ENCODE results near the gene NOP10. TPM values are rescaled to one million over a fixed set of nuclear protein-coding genes. Genes with fewer than 3 reads are reported as not detected.
A peak's percentile ranks its signal among the peaks of the same experiment; 100 is the strongest.

The NOP10 gene
- total and polyA plus RNA-seq, 2 of the 13 experiments (the other 11 are each of a cell fraction or from before 2014, with no cell fraction given) = 239 to 369 TPM

GRCh38 chr15:34367101-34368081 lies 24.5 kb upstream of the NOP10 start, which contains the start of gene LPCAT4 (continued):
- no peak for TF ChIP-seq CREB1 (IDR thresholded peaks at IDR 0.05)
- TF ChIP-seq CREB1 (CRISPR knock-in tag; IDR thresholded peaks at IDR 0.05) = no peak
- no peak for TF ChIP-seq JUN (CRISPR knock-in tag; IDR thresholded peaks at IDR 0.05)
- TF ChIP-seq TBL1XR1 (IDR thresholded peaks at IDR 0.05; ENCODE audit: borderline replicate concordance, low read length, partially characterized antibody) = no peak
- TF ChIP-seq ZNF891 (CRISPR knock-in tag; IDR thresholded peaks at IDR 0.05) = peak; percentile 32; the same call in 1 of the 2 replicates
- TF ChIP-seq ZNF33B (CRISPR knock-in tag; IDR thresholded peaks at IDR 0.05) = 0 out of 2 replicates have a peak, but pooled peaks have one; percentile 42
- TF ChIP-seq NFAT5 (CRISPR knock-in tag; IDR thresholded peaks at IDR 0.05) = no peak
- no peak for TF ChIP-seq FOSL1 (CRISPR knock-in tag; IDR thresholded peaks at IDR 0.05; ENCODE audit: borderline replicate concordance)
- no peak for TF ChIP-seq ZNF619 (CRISPR knock-in tag; IDR thresholded peaks at IDR 0.05)
- TF ChIP-seq ZNF256 (CRISPR knock-in tag; conservative IDR thresholded peaks at IDR 0.05) = no peak
- peak; percentile 95 for TF ChIP-seq FOXC1 (CRISPR knock-in tag; IDR thresholded peaks at IDR 0.05; ENCODE audit: borderline replicate concordance)
- TF ChIP-seq ZNF34 (CRISPR knock-in tag; IDR thresholded peaks at IDR 0.05; ENCODE audit: borderline replicate concordance) = 0 out of 2 replicates have a peak, but pooled peaks have one; percentile 35
- peak; percentile 88 for TF ChIP-seq KDM2A (CRISPR knock-in tag; IDR thresholded peaks at IDR 0.05; ENCODE audit: borderline replicate concordance, low read depth)
- no peak for TF ChIP-seq TEF (CRISPR knock-in tag; IDR thresholded peaks at IDR 0.05)
- TF ChIP-seq KAT8 (CRISPR knock-in tag; IDR thresholded peaks at IDR 0.05) = peak; percentile 49; the same call in 1 of the 2 replicates
- TF ChIP-seq CREB3 (CRISPR knock-in tag; IDR thresholded peaks at IDR 0.05) = no peak
- TF ChIP-seq REL (CRISPR knock-in tag; conservative IDR thresholded peaks at IDR 0.05) = no peak
- peak; percentile 81 for TF ChIP-seq IKZF5 (CRISPR knock-in tag; IDR thresholded peaks at IDR 0.05)
- no peak for TF ChIP-seq ZNF317 (CRISPR knock-in tag; IDR thresholded peaks at IDR 0.05)
- no peak for TF ChIP-seq THAP8 (CRISPR knock-in tag; IDR thresholded peaks at IDR 0.05; ENCODE audit: borderline replicate concordance)
